ENCODE data around the gene RAMACL. TPM values are rescaled to one million over a fixed set of nuclear protein-coding genes. Genes with fewer than 3 reads are reported as not detected.

Gene RAMACL
- polyA plus RNA-seq, 1 experiment: 0.26 TPM

GRCh38 chr6:166612471-166612881, 26.0 kb upstream of the RAMACL start:
- TF ChIP-seq CTCF (IDR thresholded peaks at IDR 0.05; ENCODE audit: insufficient read depth, low read depth, low read length): no peak
- DNase-seq (ENCODE audit: low read depth): no peak
- Histone ChIP-seq H3K27me3 (ENCODE audit: control insufficient read depth, insufficient read depth, low read length) (no peaks in the 10 kb centered on the region), H3K36me3 (ENCODE audit: control insufficient read depth, insufficient read depth, low read length) (no peaks in the 10 kb centered on the region), H3K4me3 (ENCODE audit: low read depth, low read length) (no peak overlapping the region)
- ChIA-PET CTCF (interaction anchor here (1.3 kb wide), 1 partner anchor 13 kb away, joined by 3 read pairs; no protein-coding TSS in a partner anchor), POLR2A (no interaction called here)

- ChIA-PET POLR2A (no interaction called here), CTCF (interaction anchor here (1.3 kb wide), 2 partner anchors 12 to 13 kb away, joined by 3 read pairs; no protein-coding TSS in a partner anchor)
- DNase-seq (ENCODE audit: low read depth): no peak
- Histone ChIP-seq H3K4me3 (ENCODE audit: low read depth, low read length) (no peak overlapping the region), H3K36me3 (ENCODE audit: control insufficient read depth, insufficient read depth, low read length) (no peaks in the 10 kb centered on the region), H3K27me3 (ENCODE audit: control insufficient read depth, insufficient read depth, low read length) (no peaks in the 10 kb centered on the region)
- no peak for TF ChIP-seq CTCF (IDR thresholded peaks at IDR 0.05; ENCODE audit: insufficient read depth, low read depth, low read length)
Measured at GRCh38 chr6:166611631-166612030, 25.2 kb upstream of the RAMACL start.

GRCh38 chr6:166610069-166610468, 23.6 kb upstream of the RAMACL start:
- Histone ChIP-seq H3K27me3 (ENCODE audit: control insufficient read depth, insufficient read depth, low read length) (no peaks in the 10 kb centered on the region), H3K4me3 (ENCODE audit: low read depth, low read length) (no peak overlapping the region), H3K36me3 (ENCODE audit: control insufficient read depth, insufficient read depth, low read length) (no peaks in the 10 kb centered on the region)
- POLR2A ChIA-PET: no interaction called here
- no peak for DNase-seq (ENCODE audit: low read depth)
- CTCF ChIA-PET: no interaction called here
- TF ChIP-seq CTCF (IDR thresholded peaks at IDR 0.05; ENCODE audit: insufficient read depth, low read depth, low read length): no peak

GRCh38 chr6:166608774-166609173, 22.3 kb upstream of the RAMACL start:
- CTCF ChIA-PET: no interaction called here
- DNase-seq (ENCODE audit: low read depth): no peak
- TF ChIP-seq CTCF (IDR thresholded peaks at IDR 0.05; ENCODE audit: insufficient read depth, low read depth, low read length): no peak

GRCh38 chr6:166605752-166606151, 19.3 kb upstream of the RAMACL start:
- no peaks in the 10 kb centered on the region; the same call in 1 of the 2 replicates for H3K36me3 ChIP-seq (ENCODE audit: control insufficient read depth, insufficient read depth, low read length)
- no peak overlapping the region for H3K4me3 ChIP-seq (ENCODE audit: low read depth, low read length)
- TF ChIP-seq CTCF (IDR thresholded peaks at IDR 0.05; ENCODE audit: insufficient read depth, low read depth, low read length): no peak
- CTCF ChIA-PET: no interaction called here
- no peaks in the 10 kb centered on the region for H3K27me3 ChIP-seq (ENCODE audit: control insufficient read depth, insufficient read depth, low read length)
- no peak for DNase-seq (ENCODE audit: low read depth)
- POLR2A ChIA-PET: no interaction called here

More at GRCh38 chr6:166608774-166609173, 22.3 kb upstream of the RAMACL start:
- Histone ChIP-seq H3K4me3 (ENCODE audit: low read depth, low read length) (no peak overlapping the region), H3K36me3 (ENCODE audit: control insufficient read depth, insufficient read depth, low read length) (no peaks in the 10 kb centered on the region; the same call in 1 of the 2 replicates), H3K27me3 (ENCODE audit: control insufficient read depth, insufficient read depth, low read length) (no peaks in the 10 kb centered on the region)
- POLR2A ChIA-PET: no interaction called here

All from BJ (cell line).